RWPE1 (cell line): ENCODE results near the gene PTPRD.

Source experiments
- CTCF ChIA-PET: fragments of 350-600 bp; sonication (Branson Sonifier 250); formaldehyde crosslinking; extraction: SDS; loops from one replicate; lab custom pipeline; 2021; lab: Yijun Ruan, JAX
- POLR2A ChIA-PET: fragments of 400-600 bp; formaldehyde crosslinking; extraction: SDS; loops from one replicate; lab custom pipeline; 2020; ENCODE audit warnings: antibody characterized with exemption; ENCODE audit not compliant: low non-redundant PET; lab: Yijun Ruan, JAX
- DNase-seq: peaks from one replicate; pipeline ENCODE4 v3.0.0; 2012; ENCODE audit warnings: low spot score
- H3K27ac ChIP-seq: fragments of 450-650 bp; 2 replicates; pipeline ENCODE4 v1.5.1; 2017
- TF ChIP-seq, protein P1 (sequence below): fragments of 450-650 bp; conservative IDR thresholded peaks from 2 replicates; pipeline ENCODE4 v1.5.1; 2017; ENCODE audit warnings: low read depth, mild to moderate bottlenecking

Gene PTPRD

DNA sequence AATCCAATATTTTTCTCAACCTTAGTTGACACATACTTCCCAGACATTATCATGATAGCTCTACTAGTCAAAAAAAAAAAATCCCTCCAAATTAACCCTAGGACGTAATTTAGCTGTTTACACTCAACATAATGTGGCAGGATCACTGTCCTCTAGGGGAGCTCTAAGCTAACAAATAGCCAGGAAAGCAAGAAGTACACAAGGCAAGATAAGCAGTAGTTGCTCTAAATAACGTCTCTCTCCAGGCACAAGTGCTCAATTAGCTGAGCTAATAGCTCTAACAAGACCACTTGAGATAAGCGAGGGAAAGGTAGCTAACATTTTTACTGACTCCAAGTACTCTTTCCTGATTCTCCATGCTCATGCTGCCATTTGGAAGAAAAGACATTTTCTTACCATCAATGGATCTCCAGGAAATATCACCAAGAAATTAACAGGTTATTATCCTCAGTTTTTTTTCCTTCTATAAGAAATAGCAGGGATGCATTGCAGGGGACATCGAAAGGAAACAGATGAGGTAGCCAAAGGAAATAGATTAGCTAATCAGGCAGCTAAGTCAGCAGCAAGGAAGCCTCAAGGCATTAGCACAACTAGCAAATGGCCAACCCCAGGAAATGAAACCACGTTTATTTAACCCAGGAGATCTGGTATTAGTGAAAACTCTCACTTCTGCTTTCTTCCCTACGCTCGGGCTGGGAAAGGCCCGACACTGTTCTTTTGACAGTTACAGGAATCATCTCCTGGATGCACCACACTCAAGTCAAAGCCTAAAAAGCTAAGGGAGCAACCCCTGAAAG is 614.1 kb downstream of the PTPRD start:
- H3K27ac ChIP-seq: no peak overlapping the region
- DNase-seq: peak; percentile 1
- TF ChIP-seq, protein P1, sequence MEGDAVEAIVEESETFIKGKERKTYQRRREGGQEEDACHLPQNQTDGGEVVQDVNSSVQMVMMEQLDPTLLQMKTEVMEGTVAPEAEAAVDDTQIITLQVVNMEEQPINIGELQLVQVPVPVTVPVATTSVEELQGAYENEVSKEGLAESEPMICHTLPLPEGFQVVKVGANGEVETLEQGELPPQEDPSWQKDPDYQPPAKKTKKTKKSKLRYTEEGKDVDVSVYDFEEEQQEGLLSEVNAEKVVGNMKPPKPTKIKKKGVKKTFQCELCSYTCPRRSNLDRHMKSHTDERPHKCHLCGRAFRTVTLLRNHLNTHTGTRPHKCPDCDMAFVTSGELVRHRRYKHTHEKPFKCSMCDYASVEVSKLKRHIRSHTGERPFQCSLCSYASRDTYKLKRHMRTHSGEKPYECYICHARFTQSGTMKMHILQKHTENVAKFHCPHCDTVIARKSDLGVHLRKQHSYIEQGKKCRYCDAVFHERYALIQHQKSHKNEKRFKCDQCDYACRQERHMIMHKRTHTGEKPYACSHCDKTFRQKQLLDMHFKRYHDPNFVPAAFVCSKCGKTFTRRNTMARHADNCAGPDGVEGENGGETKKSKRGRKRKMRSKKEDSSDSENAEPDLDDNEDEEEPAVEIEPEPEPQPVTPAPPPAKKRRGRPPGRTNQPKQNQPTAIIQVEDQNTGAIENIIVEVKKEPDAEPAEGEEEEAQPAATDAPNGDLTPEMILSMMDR: no peak; the same call in 1 of the 2 replicates
- POLR2A ChIA-PET: no interaction called here
- CTCF ChIA-PET: interaction anchor here (0.6 to 0.7 kb wide), 5 partner anchors 9 to 1459 kb away, joined by 3 to 5 read pairs (median 3); no protein-coding TSS in a partner anchor

DNA sequence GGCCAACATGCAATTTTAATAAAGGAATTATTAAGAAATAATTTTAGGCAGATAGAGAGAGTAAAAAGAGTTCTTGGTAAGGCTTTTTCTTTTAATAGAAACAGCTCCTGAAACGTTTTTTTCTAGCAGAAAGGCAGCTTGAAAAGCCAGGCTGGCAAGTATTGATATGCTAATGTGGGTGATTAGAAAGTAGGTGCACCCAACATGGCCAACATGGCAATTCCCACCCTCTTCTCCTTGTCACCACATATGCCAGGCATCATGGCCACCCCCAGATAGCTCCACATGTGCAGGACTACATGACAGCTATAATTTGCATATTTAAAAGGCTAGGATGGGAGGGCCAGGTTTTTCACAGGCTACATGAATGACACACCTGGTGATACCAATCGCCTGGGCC is 615.2 kb downstream of the PTPRD start:
- TF ChIP-seq, protein P1: no peak
- DNase-seq: no peak
- POLR2A ChIA-PET: no interaction called here
- no peak overlapping the region for H3K27ac ChIP-seq
- CTCF ChIA-PET: no interaction called here

DNA sequence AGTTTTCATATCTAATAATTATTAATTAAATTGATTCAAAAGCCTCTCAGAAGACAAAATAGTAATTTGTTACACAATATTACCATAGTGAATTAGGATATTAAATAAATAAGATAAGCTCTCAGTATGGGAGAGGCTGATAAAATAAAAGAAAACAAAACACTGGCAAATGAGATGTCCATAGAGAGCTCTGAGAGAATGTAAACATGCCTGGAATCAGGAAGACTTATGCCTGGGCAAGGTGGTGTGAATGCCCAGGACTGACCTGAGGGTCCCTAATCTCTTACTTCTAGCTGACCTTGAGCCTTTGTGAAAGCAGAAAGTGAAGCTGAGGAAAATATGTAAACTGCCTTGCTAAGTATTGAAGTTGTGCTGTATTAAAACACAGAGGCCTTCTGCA is 616.5 kb downstream of the PTPRD start:
- POLR2A ChIA-PET: no interaction called here
- TF ChIP-seq, protein P1: no peak
- no peak overlapping the region for H3K27ac ChIP-seq
- CTCF ChIA-PET: no interaction called here
- no peak for DNase-seq

- ChIA-PET POLR2A (no interaction called here), CTCF (no interaction called here)
- TF ChIP-seq, protein P1: no peak
- DNase-seq: no peak
- H3K27ac ChIP-seq: no peak overlapping the region
These were observed 619.9 kb downstream of the PTPRD start for GRCh38 chr9:9992936-9993335.

DNA sequence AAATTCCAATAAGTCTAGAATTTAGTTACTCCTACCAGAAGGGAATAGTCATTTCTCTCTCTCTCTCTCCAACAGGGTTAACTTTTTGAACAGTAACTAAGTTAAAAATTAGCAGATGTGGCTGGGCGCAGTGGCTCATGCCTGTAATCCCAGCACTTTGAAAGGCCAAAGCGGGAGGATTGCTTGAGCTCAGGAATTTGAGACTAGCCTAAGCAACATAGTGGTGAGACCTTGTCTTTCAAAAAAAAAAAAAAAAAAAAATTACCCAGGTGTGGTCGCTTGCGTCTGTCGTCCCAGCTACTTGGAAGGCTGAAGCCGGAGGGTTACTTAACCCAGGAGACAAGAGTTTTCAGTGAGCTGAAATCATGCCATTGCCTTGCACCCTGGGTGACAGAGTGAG is 639.7 kb downstream of the PTPRD start:
- DNase-seq: no peak
- CTCF ChIA-PET: no interaction called here
- POLR2A ChIA-PET: no interaction called here
- no peak overlapping the region for H3K27ac ChIP-seq
- TF ChIP-seq, protein P1: no peak

GRCh38 chr9:9970514-9970913 is 642.3 kb downstream of the PTPRD start:
- ChIA-PET CTCF (interaction anchor here (1.4 kb wide), 1 partner anchor 28 kb away, joined by 3 read pairs; no protein-coding TSS in a partner anchor), POLR2A (no interaction called here)
- TF ChIP-seq, protein P1: no peak
- H3K27ac ChIP-seq: no peak overlapping the region
- no peak for DNase-seq
